Muscle layer of colon (tissue), 2 donors: ENCODE data around the gene TRAF7.

Experiments used
- H3K27ac ChIP-seq: one replicate; pipeline ENCODE4 v1.7.0; 2013; ENCODE audit warnings: low read depth, mild to moderate bottlenecking, low read length, moderate library complexity
- H3K27me3 ChIP-seq, 2 donors: one replicate each; pipeline ENCODE4 v1.7.0; 2013; ENCODE audit warnings: low read length in 2 of 2, mild to moderate bottlenecking in 2 of 2; ENCODE audit not compliant: insufficient read depth in 2 of 2, control insufficient read depth in 1 of 2
- H3K36me3 ChIP-seq: one replicate; pipeline ENCODE4 v1.7.0; 2013; ENCODE audit warnings: mild to moderate bottlenecking, low read length; ENCODE audit not compliant: insufficient read depth
- H3K4me1 ChIP-seq: one replicate; pipeline ENCODE4 v1.7.0; 2013; ENCODE audit warnings: mild to moderate bottlenecking, low read length; ENCODE audit not compliant: insufficient read depth
- H3K4me3 ChIP-seq, 2 donors: one replicate each; pipeline ENCODE4 v1.7.0; 2013; ENCODE audit warnings: low read length in 2 of 2, low read depth in 1 of 2, mild to moderate bottlenecking in 1 of 2, moderate library complexity in 1 of 2
- H3K9ac ChIP-seq: one replicate; pipeline ENCODE4 v1.7.0; 2013; ENCODE audit warnings: low read length
- H3K9me3 ChIP-seq: one replicate; pipeline ENCODE4 v1.7.0; 2013; ENCODE audit warnings: mild to moderate bottlenecking, low read length
- donor health status: abdominal sarcoma.
- donor health status: Adenocarcinoma of cecum.

TRAF7 gene

DNA sequence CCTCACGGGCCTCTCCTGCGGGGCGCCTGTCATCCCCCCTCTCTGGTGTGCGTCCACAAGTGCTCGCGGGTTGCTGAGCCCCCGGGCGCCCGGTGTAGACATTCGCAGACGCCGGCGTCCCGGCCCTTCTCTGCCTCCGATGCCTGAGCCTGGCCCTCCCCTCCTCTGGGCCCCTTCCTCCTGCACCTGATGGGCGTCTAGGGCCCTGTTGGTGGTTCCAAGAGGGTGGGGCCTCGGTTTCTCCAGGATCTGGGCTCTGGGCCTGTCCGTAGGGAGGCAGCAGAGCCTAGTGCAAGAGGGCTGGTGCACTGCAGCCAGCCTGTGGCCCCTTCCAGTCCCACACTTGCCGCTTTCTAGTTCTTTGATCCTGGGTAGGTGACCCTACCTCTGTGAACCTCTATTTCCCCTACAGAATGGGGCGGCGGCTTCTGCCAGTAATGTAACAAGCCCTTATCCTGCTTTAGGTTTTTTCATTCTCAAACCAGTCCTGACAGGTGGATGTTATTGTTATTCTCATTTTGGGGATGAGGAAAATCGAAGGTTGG lies 68.4 kb downstream of the TRAF7 start:
- Histone ChIP-seq H3K4me1 (peaks cover 21% of the 10 kb centered on the region), H3K4me3 (peak overlapping the region; percentile 85 to 99), H3K9me3 (no peaks in the 10 kb centered on the region), H3K9ac (peak overlapping the region; percentile 78), H3K27me3 (no peaks in the 10 kb centered on the region), H3K36me3 (peaks cover 4% of the 10 kb centered on the region), H3K27ac (peak overlapping the region; percentile 94)

DNA sequence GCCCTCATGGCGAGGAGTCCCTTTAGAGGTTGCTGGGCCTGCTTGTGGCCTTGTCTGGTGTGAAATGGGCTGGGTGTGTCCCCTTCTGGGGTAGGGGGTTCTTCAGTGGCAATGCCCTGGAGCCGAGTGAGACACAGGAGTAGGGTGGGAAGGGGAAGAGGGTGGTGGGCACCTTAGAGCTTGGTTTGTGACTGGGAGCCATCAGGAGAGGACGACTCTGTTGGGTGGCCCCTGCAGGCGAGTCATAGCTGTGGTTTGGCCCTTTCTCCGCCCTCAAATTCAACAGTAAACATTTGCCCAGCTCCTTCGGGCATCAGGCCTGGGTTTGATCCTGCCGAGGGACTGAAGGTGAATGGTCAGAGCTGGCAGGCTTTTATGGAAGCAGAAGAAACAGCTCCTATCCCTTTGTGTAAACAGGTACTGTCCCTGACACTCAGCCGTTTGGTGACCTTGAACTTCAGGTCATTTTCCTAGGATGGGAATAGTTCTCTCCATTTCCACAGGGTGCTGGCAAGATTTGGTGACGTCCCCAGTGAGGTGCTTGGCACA lies 70.7 kb downstream of the TRAF7 start:
- Histone ChIP-seq H3K9me3 (no peaks in the 10 kb centered on the region), H3K36me3 (peaks cover 19% of the 10 kb centered on the region), H3K27me3 (no peaks in the 10 kb centered on the region), H3K4me1 (peaks cover 21% of the 10 kb centered on the region), H3K9ac (no peak overlapping the region), H3K27ac (no peak overlapping the region), H3K4me3 (no peak overlapping the region)

DNA sequence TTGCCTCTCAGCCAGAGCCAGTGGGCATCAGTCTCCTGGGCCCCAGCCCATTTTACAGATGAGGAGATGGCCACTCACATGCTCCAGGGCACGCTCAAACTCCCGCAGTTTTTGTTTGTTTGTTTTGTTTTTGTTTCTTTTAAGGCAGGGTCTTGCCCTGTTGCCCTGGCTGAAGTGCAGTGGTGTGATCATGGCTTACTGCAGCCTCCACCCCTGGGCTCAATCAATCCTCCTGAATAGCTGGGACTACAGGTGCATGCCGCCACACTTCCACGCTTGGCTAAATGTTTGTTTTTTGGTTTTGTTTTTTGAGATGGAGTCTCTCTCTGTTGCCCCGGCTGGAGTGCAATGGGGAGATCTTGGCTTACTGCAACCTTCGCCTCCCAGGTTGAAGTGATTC lies 71.3 kb downstream of the TRAF7 start:
- Histone ChIP-seq H3K9me3 (no peaks in the 10 kb centered on the region), H3K27me3 (no peaks in the 10 kb centered on the region), H3K4me1 (peaks cover 21% of the 10 kb centered on the region), H3K36me3 (peaks cover 25% of the 10 kb centered on the region), H3K27ac (no peak overlapping the region), H3K4me3 (no peak overlapping the region), H3K9ac (no peak overlapping the region)
